GM19035 (cell line): ENCODE measurements around the gene ACVR1.

Experiments used
- ATAC-seq: cut with Tn5 transposase; IDR thresholded peaks from one replicate; pipeline ENCODE4 v1.9.1; 2021; ENCODE audit not compliant: unreplicated experiment

Gene ACVR1

GRCh38 chr2:157876066-157876785 is at the start of gene ACVR1:
Gene ACVR1, minus strand, starts transcription at chr2:157876330. Its CDS starts 76,837 bp downstream, at chr2:157799493.
- ATAC-seq, result peak; percentile 81

- no peak for ATAC-seq
Measured at GRCh38 chr2:157925071-157925470, 48.9 kb upstream of the ACVR1 start.

- no peak for ATAC-seq
Measured at GRCh38 chr2:157923598-157924217, 47.6 kb upstream of the ACVR1 start.

GRCh38 chr2:157922815-157923214 is 46.7 kb upstream of the ACVR1 start:
- ATAC-seq, result no peak

- ATAC-seq, result no peak
Measured at GRCh38 chr2:157922336-157922735, 46.2 kb upstream of the ACVR1 start.

GRCh38 chr2:157920736-157921135 is 44.6 kb upstream of the ACVR1 start:
- ATAC-seq, result no peak

- ATAC-seq, result no peak
Measured at GRCh38 chr2:157919181-157919580, 43.1 kb upstream of the ACVR1 start.

GRCh38 chr2:157918319-157918718 is 42.2 kb upstream of the ACVR1 start:
- ATAC-seq, result no peak

GRCh38 chr2:157911750-157912149 is 35.6 kb upstream of the ACVR1 start:
- ATAC-seq, result no peak

- ATAC-seq, result no peak
Measured at GRCh38 chr2:157911246-157911645, 35.1 kb upstream of the ACVR1 start.

- no peak for ATAC-seq
Measured at GRCh38 chr2:157905092-157905491, 29.0 kb upstream of the ACVR1 start.

GRCh38 chr2:157903626-157904025 is 27.5 kb upstream of the ACVR1 start:
- ATAC-seq, result no peak

- ATAC-seq, result no peak
Measured at GRCh38 chr2:157903151-157903550, 27.0 kb upstream of the ACVR1 start.

GRCh38 chr2:157902692-157903091 is 26.6 kb upstream of the ACVR1 start:
- no peak for ATAC-seq

GRCh38 chr2:157901325-157901724 is 25.2 kb upstream of the ACVR1 start:
- ATAC-seq, result no peak

- ATAC-seq, result no peak
Measured at GRCh38 chr2:157900684-157901083, 24.6 kb upstream of the ACVR1 start.

GRCh38 chr2:157900203-157900602 is 24.1 kb upstream of the ACVR1 start:
- no peak for ATAC-seq

- ATAC-seq, result peak; percentile 76
Measured at GRCh38 chr2:157899125-157899839, 23.2 kb upstream of the ACVR1 start.

GRCh38 chr2:157898591-157898996 is 22.5 kb upstream of the ACVR1 start:
- ATAC-seq, result no peak

- ATAC-seq, result peak; percentile 50
Measured at GRCh38 chr2:157897106-157897971, 21.2 kb upstream of the ACVR1 start.

GRCh38 chr2:157895531-157895930 is 19.4 kb upstream of the ACVR1 start:
- no peak for ATAC-seq
